GOT3 (cell line): Measurements from ENCODE around the gene LRBA.

Source experiments
- DNase-seq: peaks from one replicate; lab custom pipeline; 2025; ENCODE audit warnings: mixed read lengths; lab: John Stamatoyannopoulos, UW

LRBA gene

GRCh38 chr4:150586162-150586810, 428.8 kb downstream of the LRBA start:
- no peak for DNase-seq

GRCh38 chr4:150585611-150586010, 429.5 kb downstream of the LRBA start:
- DNase-seq, result no peak

GRCh38 chr4:150584111-150584915, 430.8 kb downstream of the LRBA start:
- DNase-seq, result no peak

- DNase-seq, result no peak
These were observed 431.6 kb downstream of the LRBA start for GRCh38 chr4:150583287-150584110.

GRCh38 chr4:150582873-150583286, 432.2 kb downstream of the LRBA start:
- no peak for DNase-seq

- no peak for DNase-seq
These were observed 432.8 kb downstream of the LRBA start, which contains the start of gene MAB21L2 for GRCh38 chr4:150582146-150582872. Gene MAB21L2, plus strand, starts transcription at chr4:150582151. Its CDS starts 879 bp downstream, at chr4:150583030.

- DNase-seq, result no peak
These were observed 433.4 kb downstream of the LRBA start for GRCh38 chr4:150581641-150582051.

GRCh38 chr4:150581056-150581605, 434.0 kb downstream of the LRBA start:
- DNase-seq, result no peak

- no peak for DNase-seq
These were observed 434.8 kb downstream of the LRBA start for GRCh38 chr4:150580306-150580705.

- DNase-seq, result no peak
These were observed 435.4 kb downstream of the LRBA start for GRCh38 chr4:150579551-150580234.

- DNase-seq, result no peak
These were observed 436.2 kb downstream of the LRBA start for GRCh38 chr4:150578745-150579501.

- DNase-seq, result no peak
These were observed 437.3 kb downstream of the LRBA start for GRCh38 chr4:150577796-150578195.

GRCh38 chr4:150574678-150575077, 440.4 kb downstream of the LRBA start:
- no peak for DNase-seq

- DNase-seq, result no peak
These were observed 441.6 kb downstream of the LRBA start for GRCh38 chr4:150573534-150573933.

- no peak for DNase-seq
These were observed 442.2 kb downstream of the LRBA start for GRCh38 chr4:150572704-150573504.

- DNase-seq, result no peak
These were observed 444.2 kb downstream of the LRBA start for GRCh38 chr4:150570862-150571261.

GRCh38 chr4:150569998-150570535, 445.0 kb downstream of the LRBA start:
- no peak for DNase-seq

GRCh38 chr4:150569384-150569987, 445.6 kb downstream of the LRBA start:
- no peak for DNase-seq

- no peak for DNase-seq
These were observed 448.0 kb downstream of the LRBA start for GRCh38 chr4:150567070-150567469.
